ENCODE results near the gene STAT3. TPM values are rescaled to one million over a fixed set of nuclear protein-coding genes. Genes with fewer than 3 reads are reported as not detected.

Gene STAT3
- total RNA-seq, 2 donors from 2014 or later, result 79.4 to 99.5 TPM

GRCh38 chr17:42329025-42329976 is 58.9 kb downstream of the STAT3 start:
- DNase-seq, result peak in 1 of 4 donors; percentile 33
- no peaks in the 10 kb centered on the region for H3K9me3 ChIP-seq

DNA sequence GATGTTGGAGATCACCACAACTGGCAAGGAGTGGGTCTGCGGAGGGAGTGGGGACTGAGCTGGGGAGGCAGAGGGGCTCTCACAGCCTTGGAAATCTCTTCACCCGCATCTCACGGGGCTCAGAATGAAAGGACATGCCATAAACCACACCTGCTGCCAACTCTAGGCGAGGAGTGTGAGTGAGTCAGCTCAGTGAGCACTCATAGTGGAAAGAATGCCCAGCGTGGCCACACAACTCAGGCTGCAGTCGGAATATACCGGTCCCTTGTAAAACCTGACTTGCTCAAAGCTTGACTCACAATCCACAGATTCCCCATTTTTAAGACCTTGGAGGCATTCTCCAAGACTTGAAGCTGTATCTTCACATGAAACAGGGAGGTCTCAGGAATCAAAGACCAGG is 63.2 kb downstream of the STAT3 start:
- no peak overlapping the region for H3K4me3 ChIP-seq
- H3K36me3 ChIP-seq (replicated peaks in 1 of 2; ENCODE audit: insufficient read depth in 1 of 2, low read depth in 2 of 2), result peaks cover 0 to 45% of the 10 kb centered on the region in 2 donors
- H3K27ac ChIP-seq, result no peak overlapping the region
- no peaks in the 10 kb centered on the region for H3K9me3 ChIP-seq
- H3K4me1 ChIP-seq, result peaks cover 16% of the 10 kb centered on the region
- ATAC-seq, result no peak
- TF ChIP-seq CTCF (IDR thresholded peaks at IDR 0.05), result no peak
- no peak for TF ChIP-seq POLR2A (IDR thresholded peaks at IDR 0.05)
- intact Hi-C loops (cut with DNase I), result no loop called here
- no peak for DNase-seq
- no peaks in the 10 kb centered on the region for H3K27me3 ChIP-seq
- 76 to 92% methylated on average over 6 to 7 of the region's 7 CpGs for WGBS, 2 donors

More at GRCh38 chr17:42329025-42329976, 58.9 kb downstream of the STAT3 start:
- TF ChIP-seq POLR2A (IDR thresholded peaks at IDR 0.05) (no peak), CTCF (IDR thresholded peaks at IDR 0.05) (no peak)
- H3K36me3 ChIP-seq (replicated peaks in 1 of 2; ENCODE audit: insufficient read depth in 1 of 2, low read depth in 2 of 2), result peaks cover 0 to 49% of the 10 kb centered on the region in 2 donors
- intact Hi-C loops (cut with DNase I), result no loop called here
- H3K4me1 ChIP-seq, result peaks cover 13% of the 10 kb centered on the region
- no peaks in the 10 kb centered on the region for H3K27me3 ChIP-seq
- peak; percentile 72 for ATAC-seq
- no peak overlapping the region for H3K4me3 ChIP-seq
- WGBS, 2 donors, result 63 to 67% methylated on average over 11 of the region's 11 CpGs
- peak overlapping the region in 2 of 4 donors; percentile 42 to 71 for H3K27ac ChIP-seq

DNA sequence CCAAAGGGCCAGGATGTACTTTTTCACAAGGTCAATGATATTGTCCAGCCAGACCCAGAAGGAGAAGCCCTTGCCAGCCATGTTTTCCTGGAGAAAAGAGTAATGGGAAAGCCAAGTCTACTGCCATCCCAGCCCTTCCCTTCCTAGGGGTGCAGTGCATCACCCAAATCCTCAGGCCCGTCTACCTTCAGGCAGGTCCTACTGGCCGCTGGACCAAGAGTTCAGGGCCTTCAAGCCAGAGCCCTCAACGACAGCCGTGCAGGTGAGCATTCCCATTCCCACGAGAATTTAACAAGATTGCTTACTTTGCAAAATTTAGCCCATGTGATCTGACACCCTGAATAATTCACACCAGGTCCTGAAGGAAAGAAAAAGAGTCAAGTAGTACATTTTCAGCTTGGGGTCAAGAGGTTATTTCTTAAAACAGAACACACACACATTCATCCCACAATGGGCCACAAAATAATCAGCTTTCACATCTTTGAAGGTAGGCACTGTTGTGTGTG is 64.9 kb downstream of the STAT3 start:
- Histone ChIP-seq H3K27ac (peak overlapping the region in 2 of 4 donors; percentile 2 to 32), H3K4me3 (no peak overlapping the region), H3K27me3 (no peaks in the 10 kb centered on the region), H3K36me3 (replicated peaks in 1 of 2; ENCODE audit: insufficient read depth in 1 of 2, low read depth in 2 of 2) (peaks cover 0 to 44% of the 10 kb centered on the region in 2 donors), H3K9me3 (no peaks in the 10 kb centered on the region), H3K4me1 (peaks cover 3% of the 10 kb centered on the region)
- DNase-seq (no peak), ATAC-seq (no peak)
- no peak for TF ChIP-seq POLR2A (IDR thresholded peaks at IDR 0.05)
- no peak for TF ChIP-seq CTCF (IDR thresholded peaks at IDR 0.05)
- 62 to 77% methylated on average over 5 of the region's 5 CpGs for WGBS, 2 donors
- intact Hi-C loops (cut with DNase I), result loop anchor here (5.0 kb wide), 1 partner anchor 84 kb away; no protein-coding TSS in a partner anchor

GRCh38 chr17:42322382-42323267 is 65.6 kb downstream of the STAT3 start:
- intact Hi-C loops (cut with DNase I), result loop anchor here (5.0 kb wide), 1 partner anchor 85 kb away; no protein-coding TSS in a partner anchor
- WGBS, 2 donors, result 32 to 34% methylated on average over 10 of the region's 10 CpGs
- peak; percentile 97 to 100 (median 99) for TF ChIP-seq CTCF (IDR thresholded peaks at IDR 0.05)
- TF ChIP-seq POLR2A (IDR thresholded peaks at IDR 0.05), result no peak
- H3K4me1 ChIP-seq, result peaks cover 10% of the 10 kb centered on the region
- peak; percentile 95 to 98 (median 96) for DNase-seq
- H3K27me3 ChIP-seq, result no peaks in the 10 kb centered on the region
- H3K36me3 ChIP-seq (replicated peaks in 1 of 2; ENCODE audit: insufficient read depth in 1 of 2, low read depth in 2 of 2), result peaks cover 0 to 43% of the 10 kb centered on the region in 2 donors
- peak overlapping the region in 2 of 4 donors; percentile 2 to 32 for H3K27ac ChIP-seq
- H3K4me3 ChIP-seq, result no peak overlapping the region
- ATAC-seq, result peak; percentile 93
- H3K9me3 ChIP-seq, result no peaks in the 10 kb centered on the region
